NCI-H460 (cell line): ENCODE data around the gene PCNX3. TPM values are rescaled to one million over a fixed set of nuclear protein-coding genes. Genes with fewer than 3 reads are reported as not detected.
"Not testable (repeated sequence)": the region's sequence is repeated elsewhere in the genome, so short reads cannot be mapped to it uniquely, and the experiment has no call there.

Source experiments
- DNase-seq: peaks from one replicate; pipeline ENCODE4 v3.0.0-alpha.2; 2016; ENCODE audit warnings: low read depth; ENCODE audit errors: extremely low read depth
- small RNA-seq, 2 experiments: library from RNA; depleted of rRNA; stranded (forward); fragments of <200 nt; gene quantifications; one replicate each; pipeline ENCODE3, GENCODE V24; 2014
- total RNA-seq: library from RNA; depleted of rRNA; stranded (reverse); fragments of >200 nt; shearing (Covaris generic); gene quantifications from 2 replicates; pipeline ENCODE4 v1.2.3, GENCODE V29; 2014; rRNA removed

Gene PCNX3
- total RNA-seq, 1 experiment from 2014 or later: 12.3 TPM

DNA sequence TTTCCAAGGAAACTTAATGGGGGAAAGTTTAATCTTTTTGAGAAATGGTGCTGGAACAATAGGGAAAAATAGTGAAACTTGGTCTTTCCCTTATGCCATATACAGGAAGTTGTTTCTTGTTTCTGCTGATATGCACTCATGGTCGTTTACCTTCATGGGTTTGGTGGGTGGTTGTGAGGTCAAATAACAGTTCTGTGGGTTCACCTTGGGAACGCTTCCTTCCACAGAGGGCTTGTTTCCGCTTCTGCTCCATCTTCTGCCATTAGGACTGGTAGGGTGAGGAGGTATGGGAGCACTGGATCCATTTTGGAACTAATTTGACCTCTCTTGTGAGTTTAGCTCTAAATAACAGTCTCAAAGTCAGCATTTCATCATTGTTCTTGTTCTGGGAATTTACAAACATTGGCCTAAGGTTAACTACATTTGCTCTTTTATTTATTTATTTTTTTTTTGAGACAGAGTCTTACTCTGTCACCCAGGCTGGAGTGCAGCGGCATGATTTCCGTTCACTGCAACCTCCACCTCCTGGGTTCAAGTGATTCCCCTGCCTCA, 64.7 kb downstream of the PCNX3 start:
- no peak for DNase-seq

DNA sequence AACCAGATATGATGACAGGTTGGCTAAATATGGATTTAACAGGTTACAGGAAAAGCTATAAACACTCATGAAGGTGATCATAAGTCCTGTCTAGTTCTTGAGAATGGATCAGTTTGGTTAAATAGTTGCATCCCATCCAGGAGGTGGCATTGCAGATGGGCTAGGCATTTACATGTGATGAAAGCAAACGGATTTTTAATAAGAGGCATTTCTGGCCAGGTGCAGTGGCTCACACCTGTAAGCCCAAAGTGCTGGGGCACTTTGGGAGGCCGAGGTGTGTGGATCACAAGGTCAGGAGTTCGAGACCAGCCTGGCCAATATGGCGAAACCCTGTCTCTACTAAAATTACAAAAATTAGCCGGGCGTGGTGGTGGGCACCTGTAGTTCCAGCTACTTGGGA, 67.9 kb downstream of the PCNX3 start:
- not testable (repeated sequence) for DNase-seq

DNA sequence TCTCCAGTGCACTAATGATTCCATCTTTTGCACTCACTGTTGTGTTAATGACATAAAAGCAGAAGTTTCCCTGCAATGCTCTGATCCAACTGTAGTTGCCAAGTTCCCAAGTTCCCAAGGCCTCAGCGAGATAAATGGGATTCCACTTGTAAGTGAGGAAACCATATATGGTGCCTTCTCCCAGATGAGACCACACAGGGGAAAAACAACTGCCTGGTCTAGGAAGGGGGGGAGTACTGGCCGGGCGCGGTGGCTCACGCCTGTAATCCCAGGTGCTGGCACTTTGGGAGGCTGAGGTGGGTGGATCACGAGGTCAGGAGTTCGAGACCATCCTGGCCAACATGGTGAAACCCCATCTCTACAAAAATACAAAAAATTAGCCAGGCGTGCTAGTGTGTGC, 70.4 kb downstream of the PCNX3 start:
- no peak for DNase-seq

Small RNA genes within 50 kb of the gene (small RNA-seq; reads per million reads assigned to genes)
- gene MIR4489: 0 reads per million in 2 experiments
- 0 reads per million in 2 experiments for gene MIR4690

Other genes with a start within 250 kb of the PCNX3 start
- gene SLC25A45, start 233.1 kb upstream of the PCNX3 start, total RNA-seq: 2.0 and 4.0 TPM in 2 replicates
- 14.4 and 15.1 TPM in 2 replicates for gene FRMD8, start 229.1 kb upstream of the PCNX3 start, total RNA-seq
- gene NEAT1, start 193.0 kb upstream of the PCNX3 start, total RNA-seq: 50.1 and 58.2 TPM in 2 replicates
- 1,855 and 2,221 TPM in 2 replicates for gene MALAT1, start 116.7 kb upstream of the PCNX3 start, total RNA-seq
- 45.0 and 47.3 TPM in 2 replicates for gene SCYL1, start 90.7 kb upstream of the PCNX3 start, total RNA-seq
- 13.9 and 23.9 TPM in 2 replicates for gene LTBP3, start 57.4 kb upstream of the PCNX3 start, total RNA-seq
- 14.9 and 20.6 TPM in 2 replicates for gene ZNRD2, start 45.3 kb upstream of the PCNX3 start, total RNA-seq
- gene FAM89B, start 43.2 kb upstream of the PCNX3 start, total RNA-seq: 6.6 and 11.5 TPM in 2 replicates
- 12.8 and 15.3 TPM in 2 replicates for gene EHBP1L1, start 39.7 kb upstream of the PCNX3 start, total RNA-seq
- not detected in 2 replicates for gene KCNK7, start 20.0 kb upstream of the PCNX3 start, total RNA-seq
- gene MAP3K11, start 1.6 kb upstream of the PCNX3 start, total RNA-seq: 15.9 and 19.2 TPM in 2 replicates
- gene SIPA1, start 22.3 kb downstream of the PCNX3 start, total RNA-seq: 6.0 and 9.5 TPM in 2 replicates
- gene RELA, start 47.1 kb downstream of the PCNX3 start, total RNA-seq: 31.5 and 34.7 TPM in 2 replicates
- 32.7 and 35.9 TPM in 2 replicates for gene KAT5, start 96.5 kb downstream of the PCNX3 start, total RNA-seq
- gene RNASEH2C, start 105.0 kb downstream of the PCNX3 start, total RNA-seq: 13.9 and 15.4 TPM in 2 replicates
- gene AP5B1, start 165.2 kb downstream of the PCNX3 start, total RNA-seq: 7.6 and 8.3 TPM in 2 replicates
- gene OVOL1, start 171.3 kb downstream of the PCNX3 start, total RNA-seq: not detected in 2 replicates
- gene SNX32, start 218.2 kb downstream of the PCNX3 start, total RNA-seq: 0.05 TPM in 1 of 2 replicates, not detected in the other
- 362 and 364 TPM in 2 replicates for gene CFL1, start 242.4 kb downstream of the PCNX3 start, total RNA-seq
- 36.8 and 39.1 TPM in 2 replicates for gene MUS81, start 244.7 kb downstream of the PCNX3 start, total RNA-seq